ENCODE measurements around the gene PRMT9. TPM values are rescaled to one million over a fixed set of nuclear protein-coding genes. Genes with fewer than 3 reads are reported as not detected.

The PRMT9 gene
- total RNA-seq, 2 experiments from 2014 or later: 11.5 to 12.0 TPM

- Mint-ChIP-seq H3K9me3 (no peaks in the 10 kb centered on the region), H3K27ac (no peak overlapping the region), H3K36me3 (ENCODE audit: low read depth) (no peaks in the 10 kb centered on the region), H3K4me3 (no peak overlapping the region), H3K4me1 (peaks cover 3% of the 10 kb centered on the region), H3K27me3 (peaks cover 1% of the 10 kb centered on the region)
- DNase-seq: no peak
- POLR2A ChIA-PET: no interaction called here
- CTCF ChIA-PET: no interaction called here
Measured at GRCh38 chr4:147599206-147599605, 84.8 kb downstream of the PRMT9 start.

- CTCF ChIA-PET: interaction anchor here (0.8 kb wide), 1 partner anchor 20 kb away, joined by 4 read pairs; the partner anchor contains the start of gene TMEM184C
- Mint-ChIP-seq H3K36me3 (ENCODE audit: low read depth) (no peaks in the 10 kb centered on the region), H3K4me3 (no peak overlapping the region), H3K27me3 (peaks cover 8% of the 10 kb centered on the region), H3K27ac (no peak overlapping the region), H3K4me1 (peaks cover 3% of the 10 kb centered on the region), H3K9me3 (no peaks in the 10 kb centered on the region)
- POLR2A ChIA-PET: no interaction called here
- DNase-seq: no peak
Measured at GRCh38 chr4:147597561-147597960, 86.4 kb downstream of the PRMT9 start.

- no peaks in the 10 kb centered on the region for H3K36me3 Mint-ChIP-seq (ENCODE audit: low read depth)
- ChIA-PET POLR2A (no interaction called here), CTCF (interaction anchor here (0.6 to 0.8 kb wide), 2 partner anchors 20 to 52 kb away, joined by 3 to 4 read pairs; partner anchors contain the start of gene TMEM184C)
- H3K9me3 Mint-ChIP-seq: no peaks in the 10 kb centered on the region
- no peak overlapping the region for H3K27ac Mint-ChIP-seq
- H3K4me3 Mint-ChIP-seq: no peak overlapping the region
- H3K4me1 Mint-ChIP-seq: peaks cover 3% of the 10 kb centered on the region
- H3K27me3 Mint-ChIP-seq: peaks cover 8% of the 10 kb centered on the region
- no peak for DNase-seq
Measured at GRCh38 chr4:147596981-147597380, 87.0 kb downstream of the PRMT9 start.

- H3K4me3 Mint-ChIP-seq: no peak overlapping the region
- ChIA-PET POLR2A (no interaction called here), CTCF (no interaction called here)
- no peak overlapping the region for H3K27ac Mint-ChIP-seq
- H3K9me3 Mint-ChIP-seq: no peaks in the 10 kb centered on the region
- no peak for DNase-seq
- no peaks in the 10 kb centered on the region for H3K36me3 Mint-ChIP-seq (ENCODE audit: low read depth)
- peaks cover 3% of the 10 kb centered on the region for H3K4me1 Mint-ChIP-seq
- peaks cover 8% of the 10 kb centered on the region for H3K27me3 Mint-ChIP-seq
Measured at GRCh38 chr4:147596377-147596776, 87.6 kb downstream of the PRMT9 start.

GRCh38 chr4:147594578-147594977 is 89.4 kb downstream of the PRMT9 start:
- Mint-ChIP-seq H3K4me3 (no peak overlapping the region), H3K4me1 (peaks cover 3% of the 10 kb centered on the region), H3K9me3 (no peaks in the 10 kb centered on the region), H3K36me3 (ENCODE audit: low read depth) (no peaks in the 10 kb centered on the region), H3K27ac (no peak overlapping the region), H3K27me3 (peaks cover 8% of the 10 kb centered on the region)
- ChIA-PET POLR2A (no interaction called here), CTCF (interaction anchor here (0.7 to 1.1 kb wide), 2 partner anchors 272 to 332 kb away, joined by 3 read pairs; no protein-coding TSS in a partner anchor)
- no peak for DNase-seq

- peaks cover 3% of the 10 kb centered on the region for H3K4me1 Mint-ChIP-seq
- ChIA-PET CTCF (interaction anchor here (1.1 kb wide), 1 partner anchor 273 kb away, joined by 3 read pairs; no protein-coding TSS in a partner anchor), POLR2A (no interaction called here)
- H3K36me3 Mint-ChIP-seq (ENCODE audit: low read depth): no peaks in the 10 kb centered on the region
- no peak overlapping the region for H3K27ac Mint-ChIP-seq
- no peaks in the 10 kb centered on the region for H3K9me3 Mint-ChIP-seq
- H3K27me3 Mint-ChIP-seq: peaks cover 8% of the 10 kb centered on the region
- no peak for DNase-seq
- H3K4me3 Mint-ChIP-seq: no peak overlapping the region
Measured at GRCh38 chr4:147594107-147594506, 89.9 kb downstream of the PRMT9 start.

- no peaks in the 10 kb centered on the region for H3K36me3 Mint-ChIP-seq (ENCODE audit: low read depth)
- H3K4me1 Mint-ChIP-seq: peaks cover 3% of the 10 kb centered on the region
- no peak overlapping the region for H3K27ac Mint-ChIP-seq
- CTCF ChIA-PET: no interaction called here
- H3K4me3 Mint-ChIP-seq: no peak overlapping the region
- no peaks in the 10 kb centered on the region for H3K9me3 Mint-ChIP-seq
- POLR2A ChIA-PET: no interaction called here
- H3K27me3 Mint-ChIP-seq: peaks cover 9% of the 10 kb centered on the region
- DNase-seq: no peak
Measured at GRCh38 chr4:147591106-147591505, 92.9 kb downstream of the PRMT9 start.

- Mint-ChIP-seq H3K4me3 (no peak overlapping the region), H3K27ac (no peak overlapping the region), H3K9me3 (no peaks in the 10 kb centered on the region), H3K4me1 (peaks cover 3% of the 10 kb centered on the region), H3K36me3 (ENCODE audit: low read depth) (no peaks in the 10 kb centered on the region), H3K27me3 (peaks cover 12% of the 10 kb centered on the region)
- CTCF ChIA-PET: interaction anchor here (2.0 to 3.0 kb wide), 2 partner anchors 72 to 276 kb away, joined by 8 to 9 read pairs; no protein-coding TSS in a partner anchor
- POLR2A ChIA-PET: no interaction called here
- peak; percentile 53 for DNase-seq
Measured at GRCh38 chr4:147590249-147590920, 93.6 kb downstream of the PRMT9 start.

- Mint-ChIP-seq H3K4me3 (no peak overlapping the region), H3K36me3 (ENCODE audit: low read depth) (no peaks in the 10 kb centered on the region), H3K27ac (no peak overlapping the region), H3K27me3 (peaks cover 14% of the 10 kb centered on the region), H3K4me1 (peaks cover 3% of the 10 kb centered on the region), H3K9me3 (no peaks in the 10 kb centered on the region)
- POLR2A ChIA-PET: no interaction called here
- CTCF ChIA-PET: interaction anchor here (2.0 to 3.0 kb wide), 2 partner anchors 71 to 277 kb away, joined by 8 to 9 read pairs; no protein-coding TSS in a partner anchor
- DNase-seq: no peak
Measured at GRCh38 chr4:147589586-147589985, 94.4 kb downstream of the PRMT9 start.

Other genes starting within 250 kb of the PRMT9 start
- gene EDNRA, start 203.1 kb downstream of the PRMT9 start, total RNA-seq: not detected
- 10 to 100 TPM; 17.4 to 19.2 TPM for gene TMEM184C, start 66.8 kb downstream of the PRMT9 start, total RNA-seq
- 10 to 100 TPM in 1 of 2 experiments, 1 to 10 TPM in 1; 9.4 to 10.7 TPM for gene ARHGAP10, start 47.9 kb upstream of the PRMT9 start, total RNA-seq